T follicular helper cell (primary cell): ENCODE data around the gene GATB.

Experiments
- DNase-seq: peaks from one replicate; pipeline ENCODE4 v3.0.0-alpha.2; 2020; ENCODE audit warnings: low read depth

Gene GATB

GRCh38 chr4:151673908-151674520 is 86.8 kb downstream of the GATB start:
- no peak for DNase-seq

GRCh38 chr4:151672996-151673395 is 87.8 kb downstream of the GATB start:
- DNase-seq: no peak

- DNase-seq: no peak
Observed at GRCh38 chr4:151671541-151672059, 89.2 kb downstream of the GATB start.

- no peak for DNase-seq
Observed at GRCh38 chr4:151670843-151671242, 90.0 kb downstream of the GATB start.

- DNase-seq: no peak
Observed at GRCh38 chr4:151669990-151670389, 90.8 kb downstream of the GATB start.

- no peak for DNase-seq
Observed at GRCh38 chr4:151668689-151669402, 92.0 kb downstream of the GATB start.

GRCh38 chr4:151667666-151668065 is 93.1 kb downstream of the GATB start:
- no peak for DNase-seq

GRCh38 chr4:151667048-151667447 is 93.8 kb downstream of the GATB start:
- no peak for DNase-seq

- no peak for DNase-seq
Observed at GRCh38 chr4:151666501-151666900, 94.3 kb downstream of the GATB start.

GRCh38 chr4:151665785-151666127 is 95.1 kb downstream of the GATB start:
- DNase-seq: no peak

GRCh38 chr4:151665022-151665784 is 95.6 kb downstream of the GATB start:
- DNase-seq: no peak

- no peak for DNase-seq
Observed at GRCh38 chr4:151664289-151664688, 96.5 kb downstream of the GATB start.

GRCh38 chr4:151663109-151663508 is 97.7 kb downstream of the GATB start:
- no peak for DNase-seq

GRCh38 chr4:151661873-151662272 is 98.9 kb downstream of the GATB start:
- no peak for DNase-seq

- DNase-seq: no peak
Observed at GRCh38 chr4:151660676-151661075, 100.1 kb downstream of the GATB start.

- DNase-seq: no peak
Observed at GRCh38 chr4:151659601-151660364, 101.0 kb downstream of the GATB start.

GRCh38 chr4:151658959-151659600 is 101.7 kb downstream of the GATB start:
- DNase-seq: no peak

GRCh38 chr4:151657896-151658295 is 102.9 kb downstream of the GATB start:
- no peak for DNase-seq

- DNase-seq: no peak
Observed at GRCh38 chr4:151656058-151656457, 104.7 kb downstream of the GATB start.

GRCh38 chr4:151653548-151653918 is 107.3 kb downstream of the GATB start:
- DNase-seq: no peak

GRCh38 chr4:151652841-151653547 is 107.8 kb downstream of the GATB start:
- no peak for DNase-seq
